Neural cell (in vitro differentiated cells): ENCODE results near the gene CDH8. TPM values are rescaled to one million over a fixed set of nuclear protein-coding genes. Genes with fewer than 3 reads are reported as not detected.

Experiments
- H2AFZ ChIP-seq: fragments of 200-600, 300-800 bp; sonication (generic), shearing (Covaris generic); 2 replicates; pipeline ENCODE4 v1.6.0; 2014; ENCODE audit warnings: low read depth, mild to moderate bottlenecking, antibody characterized with exemption, low read length, moderate library complexity
- H3F3A ChIP-seq: fragments of 200-600 bp; shearing (Covaris generic); 2 replicates; pipeline ENCODE4 v1.6.1; 2016; ENCODE audit warnings: mild to moderate bottlenecking, moderate library complexity, mixed read lengths, antibody characterized with exemption, low read length; ENCODE audit not compliant: insufficient read depth, poor library complexity, severe bottlenecking
- H3K27ac ChIP-seq: fragments of 200-600, 300-800 bp; sonication (generic), shearing (Covaris generic); 2 replicates; pipeline ENCODE4 v1.5.1; 2014; ENCODE audit warnings: mild to moderate bottlenecking, low read length, moderate library complexity
- H3K27me3 ChIP-seq: fragments of 300-800, 200-600 bp; sonication (generic), shearing (Covaris generic); 2 replicates; pipeline ENCODE4 v1.6.0; 2014; ENCODE audit warnings: mild to moderate bottlenecking, low read depth, low read length, moderate library complexity; ENCODE audit not compliant: insufficient read depth
- H3K36me3 ChIP-seq: fragments of 300-800, 200-600 bp; sonication (generic), shearing (Covaris generic); 2 replicates; pipeline ENCODE4 v1.5.1; 2014; ENCODE audit warnings: mild to moderate bottlenecking, antibody characterized with exemption, low read length, moderate library complexity; ENCODE audit not compliant: insufficient read depth
- H3K4me2 ChIP-seq: fragments of 300-800, 200-600 bp; sonication (generic), shearing (Covaris generic); 2 replicates; pipeline ENCODE4 v1.6.0; 2014; ENCODE audit warnings: mild to moderate bottlenecking, low read length
- H3K4me3 ChIP-seq: fragments of 300-800, 200-600 bp; sonication (generic), shearing (Covaris generic); 2 replicates; pipeline ENCODE4 v1.5.1; 2014; ENCODE audit warnings: mild to moderate bottlenecking, low read length, moderate library complexity
- H3K79me2 ChIP-seq: fragments of 200-600 bp; shearing (Covaris generic); replicated peaks from 2 replicates; pipeline ENCODE4 v1.6.0; 2014; ENCODE audit warnings: mild to moderate bottlenecking, low read length, moderate library complexity; ENCODE audit not compliant: insufficient read depth
- H3K9ac ChIP-seq: fragments of 300-800, 200-600 bp; sonication (generic), shearing (Covaris generic); 2 replicates; pipeline ENCODE4 v1.6.1; 2016; ENCODE audit warnings: mild to moderate bottlenecking, low read length, mixed read lengths
- H3K9me2 ChIP-seq: fragments of 200-600 bp; shearing (Covaris generic); 2 replicates; pipeline ENCODE4 v1.6.1; 2016; ENCODE audit warnings: mild to moderate bottlenecking, low read length, mixed read lengths; ENCODE audit not compliant: insufficient read depth
- H3K9me3 ChIP-seq: fragments of 200-600, 300-800 bp; sonication (generic), shearing (Covaris generic); 2 replicates; pipeline ENCODE4 v1.6.1; 2016; ENCODE audit warnings: mild to moderate bottlenecking, mixed run types, low read length, moderate library complexity, mixed read lengths
- H4K20me1 ChIP-seq: fragments of 200-600 bp; shearing (Covaris generic); 2 replicates; pipeline ENCODE4 v1.6.1; 2016; ENCODE audit warnings: mild to moderate bottlenecking, mixed run types; ENCODE audit not compliant: insufficient read depth
- CTCF ChIP-seq: fragments of 450-650 bp; IDR thresholded peaks from 2 replicates; pipeline ENCODE4 v1.5.1; 2014; ENCODE audit warnings: antibody characterized with exemption, mild to moderate bottlenecking, moderate library complexity; ENCODE audit not compliant: poor library complexity, severe bottlenecking
- EP300 ChIP-seq: fragments of 450-650 bp; conservative IDR thresholded peaks from 2 replicates; pipeline ENCODE4 v1.6.1; 2014; ENCODE audit warnings: antibody characterized with exemption, mild to moderate bottlenecking, moderate library complexity; ENCODE audit not compliant: poor library complexity, severe bottlenecking
- EZH2 ChIP-seq: fragments of 200-600, 300-800 bp; shearing (Covaris generic), sonication (generic); IDR thresholded peaks from 2 replicates; pipeline ENCODE4 v1.6.1; 2014; ENCODE audit warnings: antibody characterized with exemption, low read length, borderline replicate concordance, mild to moderate bottlenecking; ENCODE audit not compliant: insufficient read depth, poor library complexity, severe bottlenecking
- MXI1 ChIP-seq: fragments of 450-650 bp; conservative IDR thresholded peaks from 2 replicates; pipeline ENCODE4 v1.6.1; 2014; ENCODE audit warnings: antibody characterized with exemption, mild to moderate bottlenecking; ENCODE audit not compliant: poor library complexity, severe bottlenecking
- POLR2AphosphoS5 ChIP-seq: IDR thresholded peaks from 2 replicates; pipeline ENCODE4 v1.6.1; 2012
- RAD21 ChIP-seq: fragments of 450-650 bp; conservative IDR thresholded peaks from 2 replicates; pipeline ENCODE4 v1.6.1; 2014; ENCODE audit warnings: antibody characterized with exemption, mild to moderate bottlenecking, moderate library complexity
- REST ChIP-seq: IDR thresholded peaks from 2 replicates; pipeline ENCODE4 v1.6.1; 2012; ENCODE audit warnings: borderline replicate concordance
- SMC3 ChIP-seq: fragments of 450-650 bp; conservative IDR thresholded peaks from 2 replicates; pipeline ENCODE4 v1.6.1; 2014; ENCODE audit warnings: antibody characterized with exemption, mild to moderate bottlenecking, moderate library complexity; ENCODE audit not compliant: poor library complexity
- TAF1 ChIP-seq: IDR thresholded peaks from 2 replicates; pipeline ENCODE4 v1.6.1; 2012; ENCODE audit warnings: low read depth
- polyA plus RNA-seq: library from polyadenylated mRNA; depleted of rRNA; stranded (reverse); fragments of >200 nt; gene quantifications from 2 replicates; pipeline ENCODE4 v1.2.3, GENCODE V29; 2014

CDH8 gene
- polyA plus RNA-seq, 1 donor from 2014 or later, result 5.0 TPM

GRCh38 chr16:61993108-61993507, 43.1 kb downstream of the CDH8 start:
- no peak overlapping the region for H3K27ac ChIP-seq
- no peaks in the 10 kb centered on the region for H3K9me3 ChIP-seq
- no peaks in the 10 kb centered on the region for H4K20me1 ChIP-seq
- no peaks in the 10 kb centered on the region for H3F3A ChIP-seq
- no peaks in the 10 kb centered on the region for H3K27me3 ChIP-seq
- H2AFZ ChIP-seq, result no peak overlapping the region
- no peaks in the 10 kb centered on the region for H3K9me2 ChIP-seq
- H3K4me2 ChIP-seq, result no peak overlapping the region
- no peaks in the 10 kb centered on the region for H3K79me2 ChIP-seq
- no peaks in the 10 kb centered on the region for H3K36me3 ChIP-seq
- TF ChIP-seq EZH2 (no peak), CTCF (no peak), POLR2AphosphoS5 (no peak), EP300 (no peak), REST (no peak), TAF1 (no peak), MXI1 (no peak)
- H3K9ac ChIP-seq, result no peak overlapping the region
- no peak overlapping the region for H3K4me3 ChIP-seq

- no peak overlapping the region for H3K9ac ChIP-seq
- H3K4me3 ChIP-seq, result no peak overlapping the region
- no peaks in the 10 kb centered on the region for H3K27me3 ChIP-seq
- no peaks in the 10 kb centered on the region for H3K9me3 ChIP-seq
- no peaks in the 10 kb centered on the region for H3K36me3 ChIP-seq
- H4K20me1 ChIP-seq, result no peaks in the 10 kb centered on the region
- H3K27ac ChIP-seq, result no peak overlapping the region
- H3K79me2 ChIP-seq, result no peaks in the 10 kb centered on the region
- no peak overlapping the region for H3K4me2 ChIP-seq
- no peaks in the 10 kb centered on the region for H3F3A ChIP-seq
- H2AFZ ChIP-seq, result no peak overlapping the region
- TF ChIP-seq EZH2, result no peak
- TF ChIP-seq TAF1, result no peak
- TF ChIP-seq MXI1, result no peak
- no peak for TF ChIP-seq RAD21
- no peak for TF ChIP-seq SMC3
- no peak for TF ChIP-seq CTCF
- no peak for TF ChIP-seq EP300
- no peak for TF ChIP-seq POLR2AphosphoS5
- TF ChIP-seq REST, result no peak
- H3K9me2 ChIP-seq, result no peaks in the 10 kb centered on the region
Measured at GRCh38 chr16:61987474-61988012, 48.7 kb downstream of the CDH8 start.
